Measurements from ENCODE around the gene SPINT1.

DNA sequence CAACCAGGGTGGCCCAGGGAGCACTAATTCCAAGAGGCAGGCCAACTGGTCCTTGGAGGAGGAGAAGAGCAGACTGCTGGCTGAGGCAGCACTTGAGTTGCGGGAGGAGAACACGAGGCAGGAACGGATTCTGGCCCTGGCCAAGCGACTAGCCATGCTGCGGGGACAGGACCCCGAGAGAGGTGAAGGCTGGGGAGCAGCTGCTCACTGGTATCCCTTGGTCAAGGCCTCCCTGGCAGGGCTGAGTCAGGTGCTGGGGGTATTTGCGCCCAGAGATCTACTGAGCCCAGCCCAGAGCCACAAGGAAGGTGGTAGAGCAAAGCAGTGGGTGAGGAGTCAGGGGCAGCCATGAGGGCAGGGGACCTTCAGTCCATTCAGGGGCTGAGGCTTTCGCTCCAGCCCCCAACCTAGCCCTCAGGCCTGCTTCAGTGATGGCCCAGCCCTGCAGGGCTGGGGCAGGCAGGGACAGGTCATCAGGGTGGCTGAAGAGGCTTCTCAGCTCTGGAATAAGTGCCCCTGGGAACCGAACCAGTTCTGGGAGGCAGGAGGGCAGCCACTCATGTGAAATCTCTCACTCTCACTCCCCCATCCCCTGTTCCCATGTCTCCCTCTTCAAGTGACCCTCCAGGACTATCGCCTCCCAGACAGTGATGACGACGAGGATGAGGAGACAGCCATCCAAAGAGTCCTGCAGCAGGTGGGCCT, 31.0 kb upstream of the SPINT1 start:
- TF ChIP-seq CTCF (IDR thresholded peaks at IDR 0.05 in 8 of 11, conservative IDR thresholded peaks at IDR 0.05 in 3 of 11), result no peak
- TF ChIP-seq POLR2AphosphoS5 (IDR thresholded peaks at IDR 0.05), result no peak
- no peak for TF ChIP-seq POLR2A (IDR thresholded peaks at IDR 0.05)
